Activated T-cell treated with anti-CD3 and anti-CD28 coated beads, Interleukin-2, amount 50 U/mL, for 1 hour (primary cell): Measurements from ENCODE around the gene ERMAP.
"Not testable (repeated sequence)": the region's sequence is repeated elsewhere in the genome, so short reads cannot be mapped to it uniquely, and the experiment has no call there.

ENCODE experiments used
- DNase-seq: peaks from one replicate; pipeline ENCODE4 v3.0.0-alpha.2; 2020

ERMAP gene

DNA sequence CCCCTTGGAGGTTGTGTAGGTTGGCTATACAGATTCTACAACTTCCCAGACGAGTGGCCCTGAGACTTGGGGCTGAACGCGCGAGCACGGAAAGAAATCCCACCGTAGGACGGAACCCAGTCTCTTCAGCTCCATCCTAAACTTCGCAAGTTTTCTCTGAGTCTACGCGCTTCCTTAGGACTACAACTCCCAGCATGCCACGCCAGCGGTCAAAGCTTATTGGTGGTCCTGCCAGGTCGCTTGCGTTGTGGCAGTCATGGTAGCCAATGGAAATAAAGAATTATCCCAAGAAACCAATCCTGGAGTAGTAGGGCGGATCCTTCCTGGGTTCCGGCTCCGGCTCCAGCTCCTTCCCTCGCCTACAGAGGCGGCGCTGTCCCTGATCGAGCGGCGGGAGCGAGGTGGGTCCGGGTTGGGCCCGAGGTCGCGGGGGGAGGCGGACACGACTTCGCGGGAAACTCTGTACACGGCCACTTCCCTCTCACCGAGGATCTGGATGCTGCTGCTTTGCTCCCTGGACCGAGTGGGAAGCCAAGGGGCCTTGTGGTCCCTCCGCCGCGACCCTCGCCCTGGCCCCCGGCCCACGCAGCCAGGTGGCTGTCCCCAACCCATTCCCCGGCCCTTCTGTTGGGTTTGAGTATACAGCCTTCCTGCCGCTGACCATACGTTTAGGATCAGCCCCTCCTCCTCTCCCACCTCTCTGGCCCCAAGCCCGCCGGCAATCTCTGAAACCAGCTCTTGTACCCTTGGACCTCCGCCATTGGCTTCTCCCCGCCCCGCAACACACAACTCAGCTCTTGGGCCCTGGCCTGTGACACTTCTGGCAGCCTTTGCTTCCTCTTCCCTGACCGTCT is 29.6 kb downstream of the ERMAP start, which contains the start of gene ZNF691:
TSS of gene ZNF691 (plus strand) at position 357 of the 854 bp plus-strand sequence. CDS start 3,046 bp downstream, outside the sequence.
- DNase-seq: peak; percentile 80

GRCh38 chr1:42847111-42847595 is 30.2 kb downstream of the ERMAP start:
- DNase-seq: no peak

DNA sequence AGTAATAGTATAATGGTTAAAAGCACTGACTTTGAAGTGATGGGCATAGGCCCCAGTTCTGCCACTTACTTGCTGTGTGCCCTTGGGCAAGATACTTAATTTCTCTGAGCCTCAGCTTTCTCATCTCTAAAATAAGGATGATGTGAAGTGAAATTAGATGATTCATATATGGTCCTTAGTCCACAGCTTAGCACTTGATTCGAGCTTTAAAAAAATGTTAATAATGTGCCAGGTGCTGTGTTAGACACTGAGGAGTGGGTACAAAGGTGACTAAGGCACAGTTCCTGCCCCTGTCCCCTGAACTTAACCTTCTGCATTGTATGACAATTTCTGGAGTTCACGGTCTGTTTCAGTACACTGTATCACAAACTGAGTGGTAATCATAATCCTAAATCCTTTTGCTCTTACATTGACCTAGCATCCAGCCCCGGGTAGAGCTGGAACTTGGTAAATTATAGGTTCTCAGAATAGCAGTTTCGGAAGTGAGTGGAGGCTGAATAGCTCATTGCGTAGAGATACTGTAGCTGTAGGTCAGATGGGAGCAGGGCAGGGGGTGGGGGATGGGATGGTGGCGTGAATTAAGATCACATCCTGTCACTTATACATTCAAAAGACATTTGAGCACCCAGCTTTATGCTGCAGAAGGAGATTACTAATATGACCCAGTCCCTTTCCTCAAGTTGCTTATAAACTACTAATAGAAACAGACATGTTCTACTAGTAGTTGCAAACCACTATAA is 31.0 kb downstream of the ERMAP start:
- no peak for DNase-seq

DNA sequence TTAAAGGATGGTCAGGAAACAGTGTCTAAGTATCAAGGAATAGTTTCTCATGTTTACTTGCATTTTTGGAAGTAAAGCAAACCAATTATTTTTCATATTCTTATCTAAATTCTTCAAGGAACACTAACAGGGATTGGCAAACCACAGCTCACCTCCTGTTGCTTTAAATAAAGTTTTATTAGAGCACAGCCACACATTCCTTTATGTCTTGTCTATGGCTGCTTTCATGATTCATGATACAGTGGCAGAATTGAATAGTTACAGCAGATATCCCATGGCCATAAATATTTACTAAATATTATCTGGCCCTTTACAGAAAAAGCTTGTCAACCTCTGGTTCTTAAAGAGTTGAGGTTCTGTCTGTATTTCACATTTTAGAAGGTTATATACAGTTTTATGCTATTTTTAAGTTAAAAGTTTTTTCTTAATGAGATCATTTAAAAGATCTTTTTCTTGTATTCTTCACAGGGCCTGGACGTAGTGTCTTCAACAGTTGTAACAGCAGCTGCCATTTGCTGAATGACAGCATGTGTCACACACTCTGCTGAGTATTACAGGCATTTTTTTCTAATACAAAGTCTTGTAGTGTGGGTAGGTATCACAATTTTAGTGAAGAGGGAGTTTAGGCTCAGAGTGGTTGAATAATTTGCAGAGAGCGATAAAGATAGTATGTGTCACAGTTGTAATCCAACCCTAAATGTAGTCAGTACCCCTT is 32.1 kb downstream of the ERMAP start:
- DNase-seq: no peak

- no peak for DNase-seq
Observed at GRCh38 chr1:42849944-42850343, 33.0 kb downstream of the ERMAP start.

GRCh38 chr1:42851420-42851819 is 34.5 kb downstream of the ERMAP start:
- no peak for DNase-seq

DNA sequence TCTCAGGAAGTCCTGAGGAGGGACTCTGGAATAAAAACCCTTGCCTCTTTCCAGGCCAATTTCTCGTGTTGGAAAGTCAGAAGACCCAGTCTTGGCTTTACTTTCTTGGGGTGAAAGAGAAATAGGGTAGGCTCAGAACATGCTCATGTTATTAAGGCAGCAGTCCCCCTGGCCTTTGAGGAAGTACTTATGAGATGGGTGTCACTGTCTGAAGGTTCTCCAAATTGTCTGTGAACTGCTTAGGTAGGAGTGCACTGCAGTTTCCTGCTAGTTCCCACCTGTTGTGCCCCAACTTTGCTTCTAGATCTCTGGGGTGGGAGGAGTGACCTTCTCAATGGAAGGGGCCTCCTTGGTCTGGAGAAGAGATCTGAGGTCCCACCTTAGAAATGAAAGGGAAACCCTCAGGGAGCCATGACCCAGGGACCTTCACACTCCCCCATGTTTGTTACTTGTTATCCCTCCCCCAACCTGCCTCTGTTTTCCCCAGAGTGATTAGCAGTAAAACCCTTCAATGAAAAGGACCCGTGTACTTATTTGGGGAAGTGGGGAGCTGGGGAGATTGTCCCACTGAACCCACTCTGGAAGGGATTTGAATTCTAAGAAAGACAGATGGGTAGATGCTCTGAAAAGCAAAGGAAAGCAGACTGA is 35.2 kb downstream of the ERMAP start:
- no peak for DNase-seq

- DNase-seq: no peak
Observed at GRCh38 chr1:42852608-42852980, 35.7 kb downstream of the ERMAP start.

GRCh38 chr1:42853116-42853884 is 36.4 kb downstream of the ERMAP start:
- no peak for DNase-seq

- DNase-seq: not testable (repeated sequence)
Observed at GRCh38 chr1:42856554-42856953, 39.6 kb downstream of the ERMAP start.

GRCh38 chr1:42859366-42859765 is 42.4 kb downstream of the ERMAP start:
- DNase-seq: not testable (repeated sequence)

DNA sequence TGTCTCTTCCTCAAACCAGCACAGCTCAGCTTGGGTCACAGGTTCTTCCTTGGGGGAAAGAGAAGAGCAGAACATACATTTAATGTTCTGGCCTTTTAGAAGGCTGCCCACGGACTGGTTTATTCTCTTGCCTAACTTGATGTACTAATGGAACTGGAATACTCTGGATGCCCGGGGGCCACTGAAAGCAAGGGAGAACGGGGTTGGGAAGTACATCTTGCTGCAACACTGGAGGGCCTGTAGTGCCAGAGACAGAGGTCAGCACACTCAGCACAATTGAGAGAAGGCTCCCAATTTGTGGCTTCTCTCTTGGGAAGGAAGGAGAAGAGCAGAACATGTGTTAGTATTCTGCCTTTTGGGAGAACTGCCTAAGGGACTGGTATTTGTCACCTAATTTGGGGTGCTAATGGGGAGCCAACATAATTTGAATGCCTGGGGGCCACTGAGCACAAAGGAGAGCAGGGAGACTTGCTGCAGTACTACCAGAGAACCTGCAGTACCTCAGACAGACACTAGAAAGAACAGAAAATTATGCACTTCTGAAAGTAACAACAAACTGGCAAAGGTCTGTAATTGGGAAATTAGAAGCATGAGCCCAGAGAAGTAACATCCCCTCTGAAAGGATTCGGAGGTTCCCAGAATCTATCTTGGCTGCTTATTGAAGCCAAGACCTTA is 43.6 kb downstream of the ERMAP start:
- no peak for DNase-seq

GRCh38 chr1:42861014-42861399 is 44.1 kb downstream of the ERMAP start:
- no peak for DNase-seq

DNA sequence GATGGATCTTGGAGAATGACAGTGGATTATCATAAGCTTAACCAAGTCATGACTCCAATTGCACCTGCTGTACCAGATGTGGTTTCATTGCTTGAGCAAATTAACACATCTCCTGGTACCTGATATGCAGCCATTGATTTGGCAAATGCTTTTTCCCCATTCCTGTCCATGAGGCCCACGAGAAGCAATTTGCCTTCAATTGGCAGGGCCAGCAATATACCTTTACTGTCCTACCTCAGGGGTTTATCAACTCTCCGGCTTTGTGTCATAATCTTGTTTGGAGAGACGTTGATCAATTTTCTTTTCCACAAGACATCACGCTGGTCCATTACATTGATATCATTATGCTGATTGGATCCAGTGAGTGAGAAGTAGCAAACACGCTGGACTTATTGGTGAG is 49.6 kb downstream of the ERMAP start:
- no peak for DNase-seq

- DNase-seq: not testable (repeated sequence)
Observed at GRCh38 chr1:42868466-42868865, 51.5 kb downstream of the ERMAP start.

GRCh38 chr1:42869254-42869653 is 52.3 kb downstream of the ERMAP start:
- DNase-seq: not testable (repeated sequence)

GRCh38 chr1:42869751-42870150 is 52.8 kb downstream of the ERMAP start:
- DNase-seq: not testable (repeated sequence)

- DNase-seq: not testable (repeated sequence)
Observed at GRCh38 chr1:42873108-42873507, 56.2 kb downstream of the ERMAP start.

- no peak for DNase-seq
Observed at GRCh38 chr1:42873670-42874069, 56.7 kb downstream of the ERMAP start.

DNA sequence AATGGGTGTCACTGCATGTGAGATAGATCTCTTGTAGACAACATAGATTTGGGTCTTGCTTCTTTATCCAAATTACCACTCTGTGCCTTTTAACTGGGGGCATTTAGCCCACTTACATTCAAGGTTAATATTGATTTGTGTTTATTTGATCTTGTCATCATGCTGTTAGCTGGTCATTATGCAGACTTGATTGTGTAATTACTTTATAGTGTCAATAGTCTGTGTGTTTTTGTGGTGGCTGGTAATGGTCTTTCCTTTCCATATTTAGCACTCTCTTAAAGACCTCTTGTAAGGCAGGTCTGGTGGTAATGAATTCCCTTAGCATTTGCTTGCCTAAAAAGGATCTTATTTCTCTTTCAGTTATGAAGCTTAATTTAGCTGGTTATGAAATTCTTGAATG is 59.1 kb downstream of the ERMAP start:
- no peak for DNase-seq

GRCh38 chr1:42877380-42877779 is 60.5 kb downstream of the ERMAP start:
- no peak for DNase-seq
